ENCODE data around the gene CALY. TPM values are rescaled to one million over a fixed set of nuclear protein-coding genes. Genes with fewer than 3 reads are reported as not detected.

The CALY gene
- total RNA-seq, 1 experiment from 2014 or later: not detected

- no peak for DNase-seq
- Mint-ChIP-seq H3K27me3 (ENCODE audit: insufficient read depth, unreplicated experiment) (no peaks in the 10 kb centered on the region), H3K36me3 (ENCODE audit: insufficient read depth, unreplicated experiment) (peaks cover 60% of the 10 kb centered on the region), H3K4me1 (ENCODE audit: low read depth, unreplicated experiment) (peaks cover 16% of the 10 kb centered on the region), H3K27ac (ENCODE audit: unreplicated experiment) (peak overlapping the region; percentile 48), H3K9me3 (ENCODE audit: unreplicated experiment) (peaks cover 9% of the 10 kb centered on the region), H3K4me3 (ENCODE audit: unreplicated experiment) (peak overlapping the region; percentile 38)
- CTCF ChIA-PET: no interaction called here
- intact Hi-C loops (cut with micrococcal nuclease; ENCODE audit: unreplicated experiment): no loop called here
- no TSS peak for BruUV-seq (replicated peaks)
- POLR2A ChIA-PET: no interaction called here
- no peak overlapping the region for H3K4me3 ChIP-seq (ENCODE audit: low read depth, low read length)
- no peaks in the 10 kb centered on the region for H3K36me3 ChIP-seq (ENCODE audit: control insufficient read depth, insufficient read depth, low read length)
- peaks cover 47% of the 10 kb centered on the region for H3K4me1 ChIP-seq
- TF ChIP-seq, protein P1, sequence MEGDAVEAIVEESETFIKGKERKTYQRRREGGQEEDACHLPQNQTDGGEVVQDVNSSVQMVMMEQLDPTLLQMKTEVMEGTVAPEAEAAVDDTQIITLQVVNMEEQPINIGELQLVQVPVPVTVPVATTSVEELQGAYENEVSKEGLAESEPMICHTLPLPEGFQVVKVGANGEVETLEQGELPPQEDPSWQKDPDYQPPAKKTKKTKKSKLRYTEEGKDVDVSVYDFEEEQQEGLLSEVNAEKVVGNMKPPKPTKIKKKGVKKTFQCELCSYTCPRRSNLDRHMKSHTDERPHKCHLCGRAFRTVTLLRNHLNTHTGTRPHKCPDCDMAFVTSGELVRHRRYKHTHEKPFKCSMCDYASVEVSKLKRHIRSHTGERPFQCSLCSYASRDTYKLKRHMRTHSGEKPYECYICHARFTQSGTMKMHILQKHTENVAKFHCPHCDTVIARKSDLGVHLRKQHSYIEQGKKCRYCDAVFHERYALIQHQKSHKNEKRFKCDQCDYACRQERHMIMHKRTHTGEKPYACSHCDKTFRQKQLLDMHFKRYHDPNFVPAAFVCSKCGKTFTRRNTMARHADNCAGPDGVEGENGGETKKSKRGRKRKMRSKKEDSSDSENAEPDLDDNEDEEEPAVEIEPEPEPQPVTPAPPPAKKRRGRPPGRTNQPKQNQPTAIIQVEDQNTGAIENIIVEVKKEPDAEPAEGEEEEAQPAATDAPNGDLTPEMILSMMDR (IDR thresholded peaks at IDR 0.05; ENCODE audit: insufficient read depth in 1 of 2, low read depth in 1 of 2, low read length in 1 of 2, severe bottlenecking in 1 of 2, unreplicated experiment in 1 of 2): no peak
- no peaks in the 10 kb centered on the region for H3K27me3 ChIP-seq (replicated peaks; ENCODE audit: control insufficient read depth, insufficient read depth, low read length)
- 0 out of 2 replicates have a peak, but pooled peaks cover 3% of the 10 kb centered on the region for H3K9me3 ChIP-seq
Measured at GRCh38 chr10:133349160-133349568, 12.5 kb upstream of the CALY start.

GRCh38 chr10:133347710-133348517 is 11.2 kb upstream of the CALY start:
- TF ChIP-seq, protein P1 (IDR thresholded peaks at IDR 0.05; ENCODE audit: insufficient read depth in 1 of 2, low read depth in 1 of 2, low read length in 1 of 2, severe bottlenecking in 1 of 2, unreplicated experiment in 1 of 2): peak in 1 of 2 experiments; percentile 17
- peaks cover 60% of the 10 kb centered on the region for H3K36me3 Mint-ChIP-seq (ENCODE audit: insufficient read depth, unreplicated experiment)
- H3K27me3 ChIP-seq (replicated peaks; ENCODE audit: control insufficient read depth, insufficient read depth, low read length): no peaks in the 10 kb centered on the region
- peaks cover 21% of the 10 kb centered on the region for H3K4me1 Mint-ChIP-seq (ENCODE audit: low read depth, unreplicated experiment)
- ChIA-PET POLR2A (interaction anchor here (0.6 to 1.2 kb wide), 5 partner anchors 9 to 331 kb away, joined by 3 to 14 read pairs (median 3); partner anchors contain the start of gene FUOM), CTCF (interaction anchor here (0.6 to 1.4 kb wide), 4 partner anchors 10 to 63 kb away, joined by 4 to 10 read pairs (median 6); partner anchors contain the start of gene FUOM)
- H3K36me3 ChIP-seq (ENCODE audit: control insufficient read depth, insufficient read depth, low read length): no peaks in the 10 kb centered on the region
- peaks cover 9% of the 10 kb centered on the region for H3K9me3 Mint-ChIP-seq (ENCODE audit: unreplicated experiment)
- H3K4me3 ChIP-seq (ENCODE audit: low read depth, low read length): no peak overlapping the region
- peak; percentile 86 to 91 for DNase-seq
- peak overlapping the region; percentile 36 for H3K27ac Mint-ChIP-seq (ENCODE audit: unreplicated experiment)
- no peaks in the 10 kb centered on the region for H3K27me3 Mint-ChIP-seq (ENCODE audit: insufficient read depth, unreplicated experiment)
- 0 out of 2 replicates have a peak, but pooled peaks cover 3% of the 10 kb centered on the region for H3K9me3 ChIP-seq
- intact Hi-C loops (cut with micrococcal nuclease; ENCODE audit: unreplicated experiment): no loop called here
- H3K4me3 Mint-ChIP-seq (ENCODE audit: unreplicated experiment): no peak overlapping the region
- no TSS peak for BruUV-seq (replicated peaks)
- H3K4me1 ChIP-seq: peaks cover 54% of the 10 kb centered on the region

DNA sequence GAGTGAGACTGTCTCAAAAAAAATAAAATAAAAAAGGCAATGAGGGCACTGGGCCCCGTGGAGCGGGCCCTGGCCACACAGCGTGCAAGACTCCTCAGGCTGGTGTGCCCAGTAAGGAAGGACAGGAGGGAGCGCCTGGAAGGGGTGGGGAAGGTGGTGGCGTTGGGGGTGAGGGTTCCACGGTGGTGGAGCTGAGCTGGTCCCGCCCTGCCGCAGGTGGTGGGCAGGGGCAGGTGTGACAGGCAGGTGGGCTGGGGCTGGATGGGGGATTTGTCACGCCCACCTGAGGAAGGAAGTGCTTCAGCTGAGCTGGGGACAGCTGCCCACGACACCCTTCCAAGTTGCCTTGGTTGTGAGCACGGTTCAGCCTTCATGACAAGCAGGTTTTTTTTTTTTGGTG is 9.7 kb upstream of the CALY start:
- intact Hi-C loops (cut with micrococcal nuclease; ENCODE audit: unreplicated experiment): no loop called here
- no peaks in the 10 kb centered on the region for H3K27me3 Mint-ChIP-seq (ENCODE audit: insufficient read depth, unreplicated experiment)
- Histone ChIP-seq H3K4me1 (peaks cover 55% of the 10 kb centered on the region), H3K27me3 (replicated peaks; ENCODE audit: control insufficient read depth, insufficient read depth, low read length) (no peaks in the 10 kb centered on the region), H3K4me3 (ENCODE audit: low read depth, low read length) (no peak overlapping the region), H3K9me3 (0 out of 2 replicates have a peak, but pooled peaks cover 3% of the 10 kb centered on the region), H3K36me3 (ENCODE audit: control insufficient read depth, insufficient read depth, low read length) (no peaks in the 10 kb centered on the region)
- BruUV-seq (replicated peaks): no TSS peak
- no peak overlapping the region for H3K4me3 Mint-ChIP-seq (ENCODE audit: unreplicated experiment)
- H3K4me1 Mint-ChIP-seq (ENCODE audit: low read depth, unreplicated experiment): peaks cover 21% of the 10 kb centered on the region
- TF ChIP-seq, protein P1 (IDR thresholded peaks at IDR 0.05; ENCODE audit: insufficient read depth in 1 of 2, low read depth in 1 of 2, low read length in 1 of 2, severe bottlenecking in 1 of 2, unreplicated experiment in 1 of 2): no peak
- ChIA-PET CTCF (no interaction called here), POLR2A (interaction anchor here (0.6 kb wide), 1 partner anchor 9 kb away, joined by 6 read pairs; no protein-coding TSS in a partner anchor)
- peaks cover 56% of the 10 kb centered on the region for H3K36me3 Mint-ChIP-seq (ENCODE audit: insufficient read depth, unreplicated experiment)
- peaks cover 9% of the 10 kb centered on the region for H3K9me3 Mint-ChIP-seq (ENCODE audit: unreplicated experiment)
- peak overlapping the region; percentile 68 for H3K27ac Mint-ChIP-seq (ENCODE audit: unreplicated experiment)
- no peak for DNase-seq

Data from Caco-2 (cell line).